Endometrium (tissue), 2 donors: ENCODE data around the gene MKNK1.

Experiments used
- FAIRE-seq: peaks from 2 replicates; lab custom pipeline; 2012; peaks lifted over from hg19 to GRCh38; lab: Jason Lieb, UNC
- donor health status: control.
- donor health status: control.

Gene MKNK1

GRCh38 chr1:46618754-46619415 lies 14.8 kb upstream of the MKNK1 start:
- FAIRE-seq = no peak

GRCh38 chr1:46617833-46618232 lies 13.8 kb upstream of the MKNK1 start:
- no peak for FAIRE-seq

DNA sequence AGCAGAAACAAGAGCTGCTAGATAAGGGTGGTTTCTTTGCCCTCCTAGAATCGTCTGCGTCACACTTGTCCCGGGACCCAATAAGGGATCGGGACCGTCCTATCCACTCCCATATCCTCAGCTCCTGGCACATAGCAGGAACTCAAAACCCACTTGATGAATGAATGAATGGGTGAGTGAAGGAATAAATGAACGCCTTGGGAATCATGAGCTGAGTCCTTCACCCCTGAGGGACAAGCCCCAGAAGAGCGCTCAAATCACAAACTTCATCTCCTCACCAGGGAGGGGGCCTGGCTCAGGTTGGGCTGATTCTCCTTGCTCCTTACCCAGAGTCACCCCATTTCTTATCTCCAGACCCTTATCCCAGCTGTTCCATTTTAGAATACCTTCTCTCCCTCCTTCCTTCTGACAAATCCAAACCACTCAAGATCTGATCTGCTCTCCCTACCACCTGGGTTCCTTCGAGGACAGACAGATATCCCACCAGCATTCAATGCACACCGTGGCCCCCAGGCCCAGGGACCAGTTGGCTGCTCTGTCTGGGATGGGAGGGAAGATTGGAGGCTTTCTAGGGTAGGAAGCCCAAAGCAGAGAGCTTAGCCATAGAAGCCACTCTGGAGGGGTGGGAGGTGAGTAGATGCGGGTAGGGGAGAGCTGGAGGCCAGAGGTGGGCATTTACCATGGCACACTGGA lies 13.2 kb upstream of the MKNK1 start:
- FAIRE-seq = no peak

- FAIRE-seq = no peak
Observed at GRCh38 chr1:46616277-46617107, 12.4 kb upstream of the MKNK1 start, which contains the start of gene MOB3C. Gene MOB3C, minus strand, starts transcription at chr1:46616811. Its CDS starts 3,490 bp downstream, at chr1:46613321.

DNA sequence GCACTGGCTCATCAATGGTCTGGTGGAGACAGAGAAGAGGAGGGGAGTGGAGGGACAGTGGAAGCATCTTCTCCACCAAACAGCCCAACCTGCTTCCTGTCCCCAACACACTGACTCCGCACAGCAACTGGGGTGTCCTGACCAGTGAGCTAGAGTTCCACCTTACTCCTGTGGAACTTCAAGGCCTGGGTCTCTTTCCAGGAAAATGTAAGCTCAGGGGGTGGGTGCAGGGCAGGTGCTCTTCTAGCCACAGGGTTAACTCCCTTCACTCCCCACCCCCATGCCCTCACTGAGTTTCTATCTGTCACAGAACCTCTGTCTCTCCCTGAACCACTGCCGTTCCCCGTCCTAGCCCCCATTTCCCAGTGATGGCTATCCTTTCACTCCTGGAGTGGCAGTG lies 11.7 kb upstream of the MKNK1 start:
- FAIRE-seq = no peak

GRCh38 chr1:46615088-46615487 lies 11.0 kb upstream of the MKNK1 start:
- FAIRE-seq = no peak

- no peak for FAIRE-seq
Observed at GRCh38 chr1:46614604-46614984, 10.5 kb upstream of the MKNK1 start.

DNA sequence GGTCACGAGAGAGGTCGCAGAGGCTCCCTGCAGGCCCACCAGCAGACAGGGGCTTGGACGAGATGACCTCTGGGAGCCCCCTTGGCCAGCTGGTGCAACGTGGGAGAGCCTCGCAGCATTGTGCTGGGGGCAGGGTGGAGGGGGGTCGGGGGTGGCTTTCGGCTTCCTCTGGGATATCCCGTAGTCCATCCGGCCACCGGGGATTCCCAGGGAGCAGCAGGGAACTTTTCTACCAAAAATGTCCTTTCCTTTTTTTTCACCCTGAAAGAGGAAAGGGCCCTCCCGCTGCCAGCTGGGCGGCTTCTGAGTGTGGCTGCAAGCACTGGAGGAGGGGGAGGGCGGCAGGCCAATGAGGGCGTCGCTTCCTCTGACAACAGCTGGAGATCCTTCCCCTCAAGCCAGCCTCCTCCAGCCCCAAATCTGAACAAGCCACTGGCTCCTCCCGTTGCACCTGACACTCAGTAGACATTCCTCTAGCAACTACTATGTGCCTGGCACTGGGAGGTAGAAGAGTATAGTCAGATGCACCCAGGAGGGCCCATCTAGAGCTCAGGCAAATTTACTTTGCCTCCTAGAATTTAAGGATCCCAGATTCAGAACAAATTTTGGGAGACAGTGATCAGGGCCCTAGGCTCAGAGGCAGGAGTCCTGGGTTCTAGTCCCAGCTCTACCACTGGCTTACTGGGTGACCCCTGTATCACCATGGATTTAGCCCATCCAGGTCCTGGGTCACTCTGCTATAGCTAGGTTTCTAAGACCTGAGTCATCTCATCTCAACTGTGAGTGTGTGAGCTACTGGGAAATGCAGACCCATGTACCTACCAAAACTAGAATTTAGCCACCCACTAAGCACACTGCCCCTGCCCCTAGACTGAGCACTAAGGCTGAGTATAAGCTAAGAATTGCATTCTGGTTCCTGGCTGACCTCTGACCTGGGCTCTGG lies 9.9 kb upstream of the MKNK1 start:
- no peak for FAIRE-seq

DNA sequence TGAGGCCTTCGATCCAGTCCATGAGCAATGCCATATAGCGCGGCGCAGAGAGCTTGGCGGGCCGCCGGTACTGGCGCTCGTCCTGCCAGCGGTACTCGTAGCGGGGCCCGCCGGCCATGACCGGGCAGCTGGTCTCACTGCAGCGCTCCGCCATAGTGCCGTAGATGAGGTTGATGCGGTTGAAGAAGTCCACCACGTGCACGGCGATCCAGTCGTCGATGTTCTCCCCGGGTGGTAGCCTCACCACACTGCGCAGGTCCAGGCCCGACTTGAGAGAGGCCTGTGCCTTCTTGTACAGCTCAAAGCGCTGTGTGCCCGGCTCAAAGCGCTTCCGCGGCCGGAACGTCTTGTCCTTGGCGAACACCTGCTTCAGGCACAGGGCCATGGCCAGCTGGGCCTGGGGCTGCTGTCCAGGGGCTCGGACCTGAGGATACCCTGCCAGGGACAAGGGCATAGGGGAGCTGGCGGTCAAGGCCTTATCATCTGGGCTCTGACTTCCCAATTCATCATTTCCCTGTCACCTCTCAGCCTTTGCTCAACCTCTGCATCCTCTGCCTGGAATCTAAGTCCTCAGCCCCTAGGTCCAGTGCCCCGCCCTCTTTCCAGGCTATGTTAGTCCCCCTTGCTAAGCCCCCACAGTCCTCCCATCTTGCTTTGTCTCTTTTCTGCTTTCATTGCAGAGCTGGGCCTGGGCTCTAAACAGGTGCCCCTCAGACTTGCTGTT lies 9.0 kb upstream of the MKNK1 start:
- FAIRE-seq = no peak

- FAIRE-seq = no peak
Observed at GRCh38 chr1:46611691-46612221, 7.7 kb upstream of the MKNK1 start.

DNA sequence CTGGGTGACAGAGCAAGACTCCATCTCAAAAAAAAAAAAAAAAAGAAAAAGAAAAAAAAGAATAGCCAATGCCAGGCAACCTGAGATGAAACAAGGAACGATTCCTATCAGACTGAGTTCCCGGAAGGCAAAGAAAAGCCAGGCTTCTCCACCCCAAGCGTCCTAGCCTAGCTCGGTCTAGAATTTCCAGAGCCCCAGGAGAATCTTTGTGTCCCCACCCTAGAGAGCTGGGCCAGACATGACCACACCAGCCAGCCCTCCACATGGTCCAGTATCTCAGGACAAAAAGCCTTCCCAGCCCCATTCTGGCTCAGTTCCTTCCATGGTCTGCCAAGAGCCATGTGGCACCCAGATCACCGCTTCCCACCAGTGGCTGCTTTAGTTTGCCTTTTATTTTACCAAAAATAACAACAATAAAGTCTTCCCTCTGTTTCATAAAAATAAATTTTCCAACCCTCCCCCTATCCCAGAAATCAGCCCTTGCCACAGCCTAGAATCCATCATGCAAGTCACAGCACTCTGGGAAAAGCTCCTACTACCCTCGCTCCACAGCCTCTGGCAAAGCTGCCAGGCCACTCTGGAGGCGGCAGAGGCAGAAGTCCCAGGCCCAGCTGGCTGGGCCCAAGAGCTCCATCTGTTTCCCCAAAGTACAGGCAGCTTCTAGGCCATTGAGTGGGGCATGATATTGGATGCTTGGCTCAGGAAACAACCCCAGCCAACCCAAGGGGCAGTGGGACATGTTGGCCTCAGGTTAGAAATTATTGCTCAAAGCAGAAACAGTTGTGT lies 3.5 kb upstream of the MKNK1 start:
- FAIRE-seq = no peak

- FAIRE-seq = no peak
Observed at GRCh38 chr1:46606255-46606965, 2.3 kb upstream of the MKNK1 start.

DNA sequence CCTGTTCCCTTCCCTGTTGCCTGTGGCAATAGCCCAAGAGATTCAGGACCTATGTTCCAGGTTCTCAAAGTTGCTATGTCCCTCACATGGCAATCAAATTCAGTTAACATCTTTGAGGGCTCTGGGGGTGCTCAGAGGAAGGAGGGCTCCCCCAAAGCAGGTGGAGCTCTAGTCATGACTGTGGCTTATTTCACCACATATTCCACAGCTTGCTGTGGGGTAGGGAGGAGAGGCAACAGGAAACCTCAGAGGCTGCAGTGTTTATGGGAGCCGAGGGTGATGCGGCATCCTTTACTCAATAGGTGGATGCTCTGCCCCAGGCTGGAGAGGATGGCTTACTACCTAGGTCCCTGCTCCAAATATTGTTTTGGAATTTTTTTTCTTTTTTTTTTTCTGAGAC lies 1.2 kb upstream of the MKNK1 start:
- no peak for FAIRE-seq

- no peak for FAIRE-seq
Observed at GRCh38 chr1:46603481-46603857, 599 bp downstream of the MKNK1 start.

DNA sequence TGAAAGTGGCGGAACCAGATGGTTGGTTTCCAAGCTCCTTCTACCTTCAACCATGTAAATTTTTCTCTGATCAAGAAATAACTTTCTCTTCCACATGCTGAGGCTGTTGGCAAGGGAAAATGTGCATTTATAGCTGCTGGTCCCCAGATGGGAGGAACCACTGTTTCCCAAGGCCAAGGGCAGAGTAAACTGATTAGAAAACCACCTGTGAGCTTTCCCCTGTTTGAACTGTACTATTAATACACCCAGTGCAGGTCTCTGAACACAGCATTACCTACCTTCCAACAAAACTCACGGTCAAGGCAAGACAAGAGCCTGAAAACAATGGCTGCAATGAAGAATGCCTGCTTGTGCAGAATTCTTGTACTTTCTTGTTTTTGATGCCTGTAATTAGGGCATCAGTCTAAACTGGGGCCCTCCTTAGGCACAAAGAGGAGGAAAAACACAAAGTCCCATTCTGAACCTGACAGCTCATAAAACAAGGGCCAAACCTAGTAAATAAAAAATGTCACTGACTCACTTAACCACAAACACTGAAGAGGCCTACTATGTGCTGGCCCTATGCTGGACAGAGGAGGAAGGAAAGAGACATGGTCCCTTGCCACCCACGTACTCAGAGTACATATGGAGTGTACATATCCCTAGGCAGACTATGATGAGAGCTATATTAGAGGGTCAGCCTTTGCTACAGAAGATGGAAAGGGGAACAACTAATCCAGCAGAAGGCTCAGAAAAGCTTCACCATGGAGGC lies 2.6 kb downstream of the MKNK1 start:
- no peak for FAIRE-seq

- FAIRE-seq = no peak
Observed at GRCh38 chr1:46599059-46599970, 4.8 kb downstream of the MKNK1 start.

- no peak for FAIRE-seq
Observed at GRCh38 chr1:46596846-46597245, 7.2 kb downstream of the MKNK1 start.

DNA sequence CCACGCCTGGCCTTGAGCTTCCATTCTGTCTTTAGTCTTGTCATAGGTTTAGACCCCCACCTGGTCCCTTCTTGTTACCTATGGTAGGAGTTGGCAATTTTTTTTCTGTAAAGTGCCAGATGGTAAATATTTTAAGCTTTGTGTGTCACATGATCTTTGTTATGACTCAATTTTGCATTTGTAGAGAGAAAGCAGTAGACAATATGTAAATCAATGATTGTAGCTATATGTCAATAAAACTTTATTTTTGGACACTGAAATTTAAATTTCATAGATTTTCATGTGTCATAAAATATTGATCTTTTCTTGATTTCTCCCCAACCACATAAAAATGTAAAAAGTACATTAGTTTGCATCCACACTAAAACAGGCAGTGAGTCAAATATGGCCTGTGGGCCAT lies 8.0 kb downstream of the MKNK1 start:
- no peak for FAIRE-seq
